DND-41 (cell line): Measurements from ENCODE around the gene DAGLA.

Source experiments
- ATAC-seq: fragments of 200-7000 bp; cut with Tn5 transposase; 3 replicates; pipeline ENCODE4 v1.9.1; 2021; ENCODE audit warnings: low read depth; ENCODE audit not compliant: insufficient read depth
- DNase-seq: peaks from one replicate; pipeline ENCODE4 v3.0.0-alpha.2; 2020
- H2AFZ ChIP-seq: 2 replicates; pipeline ENCODE4 v1.6.0; 2012; ENCODE audit warnings: low read depth, low read length
- H3K27ac ChIP-seq: 2 replicates; pipeline ENCODE4 v1.5.1; 2012; ENCODE audit warnings: low read length, inconsistent platforms
- H3K27me3 ChIP-seq: fragments of 200-600 bp; sonication (generic); 2 replicates; pipeline ENCODE4 v1.6.0; 2012; ENCODE audit warnings: low read length, mild to moderate bottlenecking, inconsistent platforms; ENCODE audit not compliant: insufficient read depth, poor library complexity
- H3K36me3 ChIP-seq: 2 replicates; pipeline ENCODE4 v1.5.1; 2012; ENCODE audit warnings: low read length, inconsistent platforms; ENCODE audit not compliant: insufficient read depth
- H3K4me1 ChIP-seq: 2 replicates; pipeline ENCODE4 v1.5.1; 2012; ENCODE audit warnings: mild to moderate bottlenecking, low read length; ENCODE audit not compliant: insufficient read depth
- H3K4me2 ChIP-seq: 2 replicates; pipeline ENCODE4 v1.6.0; 2012; ENCODE audit warnings: mild to moderate bottlenecking, moderate library complexity, low read length, inconsistent platforms; ENCODE audit not compliant: insufficient read depth
- H3K4me3 ChIP-seq, 2 experiments: fragments of 200-600 bp in 1 of 2; shearing (Covaris generic) in 1 of 2; 2 replicates each; pipeline ENCODE4 v1.5.1; 2012 to 2016; ENCODE audit warnings: inconsistent platforms in 2 of 2, low read length in 2 of 2, mild to moderate bottlenecking in 2 of 2, low read depth in 1 of 2, moderate library complexity in 1 of 2
- H3K79me2 ChIP-seq: 2 replicates; pipeline ENCODE4 v1.6.0; 2012; ENCODE audit warnings: low read length, inconsistent platforms; ENCODE audit not compliant: insufficient read depth
- H3K9ac ChIP-seq: 2 replicates; pipeline ENCODE4 v1.6.0; 2012; ENCODE audit warnings: low read depth, mild to moderate bottlenecking, inconsistent platforms, low read length, moderate library complexity
- H3K9me3 ChIP-seq: 2 replicates; pipeline ENCODE4 v1.5.1; 2012; ENCODE audit warnings: low read length, moderate library complexity, mild to moderate bottlenecking, inconsistent platforms; ENCODE audit not compliant: insufficient read depth, severe bottlenecking
- H4K20me1 ChIP-seq: 2 replicates; pipeline ENCODE4 v1.6.0; 2012; ENCODE audit warnings: low read length; ENCODE audit not compliant: insufficient read depth
- EZH2 ChIP-seq: IDR thresholded peaks from 3 replicates; pipeline ENCODE4 v1.6.1; 2012; ENCODE audit warnings: borderline replicate concordance, low read depth, mild to moderate bottlenecking, moderate library complexity, low read length, inconsistent platforms; ENCODE audit not compliant: severe bottlenecking
- TF ChIP-seq, protein P1 (sequence below): IDR thresholded peaks from 2 replicates; pipeline ENCODE4 v1.5.1; 2012; ENCODE audit warnings: borderline replicate concordance, low read length, moderate library complexity, mild to moderate bottlenecking; ENCODE audit not compliant: poor library complexity, severe bottlenecking; ENCODE audit errors: extremely low read depth

Gene DAGLA

GRCh38 chr11:61757213-61757862 lies 77.1 kb downstream of the DAGLA start:
- Histone ChIP-seq H3K79me2 (no peaks in the 10 kb centered on the region), H3K9me3 (no peaks in the 10 kb centered on the region), H3K4me2 (no peak overlapping the region), H3K4me1 (peaks cover 3% of the 10 kb centered on the region; the same call in 1 of the 2 replicates), H3K27me3 (no peaks in the 10 kb centered on the region), H3K27ac (no peak overlapping the region), H3K4me3 (no peak overlapping the region), H4K20me1 (no peaks in the 10 kb centered on the region), H3K36me3 (no peaks in the 10 kb centered on the region), H2AFZ (no peak overlapping the region), H3K9ac (no peak overlapping the region)
- TF ChIP-seq, protein P1, sequence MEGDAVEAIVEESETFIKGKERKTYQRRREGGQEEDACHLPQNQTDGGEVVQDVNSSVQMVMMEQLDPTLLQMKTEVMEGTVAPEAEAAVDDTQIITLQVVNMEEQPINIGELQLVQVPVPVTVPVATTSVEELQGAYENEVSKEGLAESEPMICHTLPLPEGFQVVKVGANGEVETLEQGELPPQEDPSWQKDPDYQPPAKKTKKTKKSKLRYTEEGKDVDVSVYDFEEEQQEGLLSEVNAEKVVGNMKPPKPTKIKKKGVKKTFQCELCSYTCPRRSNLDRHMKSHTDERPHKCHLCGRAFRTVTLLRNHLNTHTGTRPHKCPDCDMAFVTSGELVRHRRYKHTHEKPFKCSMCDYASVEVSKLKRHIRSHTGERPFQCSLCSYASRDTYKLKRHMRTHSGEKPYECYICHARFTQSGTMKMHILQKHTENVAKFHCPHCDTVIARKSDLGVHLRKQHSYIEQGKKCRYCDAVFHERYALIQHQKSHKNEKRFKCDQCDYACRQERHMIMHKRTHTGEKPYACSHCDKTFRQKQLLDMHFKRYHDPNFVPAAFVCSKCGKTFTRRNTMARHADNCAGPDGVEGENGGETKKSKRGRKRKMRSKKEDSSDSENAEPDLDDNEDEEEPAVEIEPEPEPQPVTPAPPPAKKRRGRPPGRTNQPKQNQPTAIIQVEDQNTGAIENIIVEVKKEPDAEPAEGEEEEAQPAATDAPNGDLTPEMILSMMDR = no peak
- no peak for TF ChIP-seq EZH2
- no peak for DNase-seq
- no peak for ATAC-seq

DNA sequence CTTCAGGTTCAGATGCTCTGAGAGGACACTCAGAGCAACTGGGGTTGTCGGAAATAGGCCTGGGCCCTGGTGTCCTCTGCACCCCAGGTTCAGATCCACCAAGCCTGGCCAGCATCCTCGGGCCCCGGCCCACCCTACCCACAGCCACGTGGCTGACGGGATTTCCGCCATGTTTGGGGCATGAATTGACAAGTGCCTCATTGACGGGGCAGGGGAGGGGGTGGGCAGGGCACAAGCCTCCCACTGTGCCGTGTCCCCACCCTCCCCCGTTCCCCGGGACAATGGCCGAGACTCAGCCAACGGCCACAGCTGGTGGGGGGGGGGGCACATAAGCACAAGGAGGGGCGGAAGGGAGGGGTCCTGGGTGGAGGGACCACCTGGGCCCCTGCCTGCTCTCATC lies 80.8 kb downstream of the DAGLA start:
- no peaks in the 10 kb centered on the region for H4K20me1 ChIP-seq
- no peaks in the 10 kb centered on the region for H3K27me3 ChIP-seq
- ATAC-seq (no peak), DNase-seq (no peak)
- H3K79me2 ChIP-seq = no peaks in the 10 kb centered on the region
- H3K36me3 ChIP-seq = no peaks in the 10 kb centered on the region
- no peak overlapping the region for H3K4me3 ChIP-seq
- H3K4me2 ChIP-seq = no peak overlapping the region
- H3K27ac ChIP-seq = no peak overlapping the region
- TF ChIP-seq EZH2 = no peak
- TF ChIP-seq, protein P1 = no peak
- no peak overlapping the region for H2AFZ ChIP-seq
- H3K4me1 ChIP-seq = peaks cover 3% of the 10 kb centered on the region; the same call in 1 of the 2 replicates
- no peaks in the 10 kb centered on the region for H3K9me3 ChIP-seq
- H3K9ac ChIP-seq = no peak overlapping the region

GRCh38 chr11:61761440-61762222 lies 81.4 kb downstream of the DAGLA start:
- H3K79me2 ChIP-seq = no peaks in the 10 kb centered on the region
- H3K4me2 ChIP-seq = no peak overlapping the region
- peaks cover 1% of the 10 kb centered on the region; the same call in 1 of the 2 replicates for H3K4me1 ChIP-seq
- H3K4me3 ChIP-seq = no peak overlapping the region
- no peak overlapping the region for H3K27ac ChIP-seq
- no peak overlapping the region for H3K9ac ChIP-seq
- ATAC-seq = no peak
- H4K20me1 ChIP-seq = no peaks in the 10 kb centered on the region
- no peaks in the 10 kb centered on the region for H3K9me3 ChIP-seq
- H3K27me3 ChIP-seq = no peaks in the 10 kb centered on the region
- H3K36me3 ChIP-seq = no peaks in the 10 kb centered on the region
- TF ChIP-seq, protein P1 = no peak
- no peak for TF ChIP-seq EZH2
- DNase-seq = no peak
- H2AFZ ChIP-seq = no peak overlapping the region
